B cell (primary cell): ENCODE data around the gene AXIN1.

Experiments
- EZH2 ChIP-seq: IDR thresholded peaks from 2 replicates; pipeline ENCODE4 v1.6.1; 2012; ENCODE audit warnings: borderline replicate concordance, low read depth, mild to moderate bottlenecking, moderate library complexity, low read length; ENCODE audit not compliant: insufficient read depth, poor library complexity, severe bottlenecking
- TF ChIP-seq, protein P1 (sequence below): fragments of 200-600 bp; IDR thresholded peaks from one replicate; pipeline ENCODE4 v1.8.0; 2022; ENCODE audit warnings: antibody characterized with exemption, mild to moderate bottlenecking

DNA sequence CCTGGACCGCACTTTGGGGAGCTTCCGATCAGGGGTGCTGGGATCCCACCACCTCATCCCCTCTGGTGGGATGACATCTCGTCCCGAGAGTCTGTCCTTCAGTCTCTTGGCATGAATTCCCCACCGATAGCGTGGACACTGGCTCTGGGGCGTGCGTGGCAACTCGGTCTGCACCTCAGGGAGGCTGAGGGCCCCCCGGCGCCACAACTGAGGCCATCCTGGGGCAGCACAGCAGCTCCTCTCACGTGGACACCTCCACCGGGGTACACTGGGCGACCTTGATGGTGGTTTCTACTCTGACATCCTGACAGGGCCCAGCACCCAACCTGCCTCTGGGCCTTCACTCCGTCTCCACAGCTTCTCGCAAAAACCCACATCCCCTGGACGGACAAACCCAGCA, 61.0 kb downstream of the AXIN1 start:
- TF ChIP-seq, protein P1, sequence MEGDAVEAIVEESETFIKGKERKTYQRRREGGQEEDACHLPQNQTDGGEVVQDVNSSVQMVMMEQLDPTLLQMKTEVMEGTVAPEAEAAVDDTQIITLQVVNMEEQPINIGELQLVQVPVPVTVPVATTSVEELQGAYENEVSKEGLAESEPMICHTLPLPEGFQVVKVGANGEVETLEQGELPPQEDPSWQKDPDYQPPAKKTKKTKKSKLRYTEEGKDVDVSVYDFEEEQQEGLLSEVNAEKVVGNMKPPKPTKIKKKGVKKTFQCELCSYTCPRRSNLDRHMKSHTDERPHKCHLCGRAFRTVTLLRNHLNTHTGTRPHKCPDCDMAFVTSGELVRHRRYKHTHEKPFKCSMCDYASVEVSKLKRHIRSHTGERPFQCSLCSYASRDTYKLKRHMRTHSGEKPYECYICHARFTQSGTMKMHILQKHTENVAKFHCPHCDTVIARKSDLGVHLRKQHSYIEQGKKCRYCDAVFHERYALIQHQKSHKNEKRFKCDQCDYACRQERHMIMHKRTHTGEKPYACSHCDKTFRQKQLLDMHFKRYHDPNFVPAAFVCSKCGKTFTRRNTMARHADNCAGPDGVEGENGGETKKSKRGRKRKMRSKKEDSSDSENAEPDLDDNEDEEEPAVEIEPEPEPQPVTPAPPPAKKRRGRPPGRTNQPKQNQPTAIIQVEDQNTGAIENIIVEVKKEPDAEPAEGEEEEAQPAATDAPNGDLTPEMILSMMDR = no peak
- TF ChIP-seq EZH2 = no peak
